ENCODE measurements around the gene TRAPPC13.
A peak's percentile ranks its signal among the peaks of the same experiment; 100 is the strongest.
"Not testable (repeated sequence)": the region's sequence is repeated elsewhere in the genome, so short reads cannot be mapped to it uniquely, and the experiment has no call there.

The TRAPPC13 gene

DNA sequence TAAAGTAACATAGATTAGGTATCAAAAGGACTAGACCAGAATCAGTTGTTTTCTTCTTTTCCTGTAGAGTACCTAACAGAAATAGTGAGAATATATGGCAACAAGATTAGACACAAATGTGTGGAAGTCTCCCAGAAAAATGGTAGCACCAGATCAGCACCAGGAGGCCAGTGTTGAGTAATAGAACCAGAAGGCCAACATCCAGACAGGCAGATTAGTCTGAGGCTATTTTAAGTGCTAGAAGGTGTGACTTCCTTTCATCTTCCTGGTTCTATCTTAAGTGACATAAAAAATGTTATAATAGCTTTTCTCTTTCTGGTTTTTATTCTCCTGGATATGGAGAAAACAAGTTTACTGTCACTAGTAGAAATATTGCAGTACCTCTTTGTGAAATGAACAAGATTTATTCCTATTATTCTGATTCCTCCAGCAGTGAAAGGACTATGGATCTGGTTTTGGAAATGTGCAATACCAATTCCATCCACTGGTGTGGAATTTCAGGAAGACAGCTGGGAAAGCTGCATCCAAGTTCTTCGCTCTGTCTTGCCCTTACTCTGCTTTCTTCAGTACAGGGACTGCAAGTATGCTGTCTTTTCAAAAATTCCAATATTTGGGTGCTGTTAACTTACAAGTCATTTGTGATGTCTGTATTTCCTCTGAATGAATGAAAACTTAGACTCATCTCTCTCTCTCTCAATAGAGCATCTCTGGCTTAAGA, 39.1 kb downstream of the TRAPPC13 start:
- TF ChIP-seq, protein P1, sequence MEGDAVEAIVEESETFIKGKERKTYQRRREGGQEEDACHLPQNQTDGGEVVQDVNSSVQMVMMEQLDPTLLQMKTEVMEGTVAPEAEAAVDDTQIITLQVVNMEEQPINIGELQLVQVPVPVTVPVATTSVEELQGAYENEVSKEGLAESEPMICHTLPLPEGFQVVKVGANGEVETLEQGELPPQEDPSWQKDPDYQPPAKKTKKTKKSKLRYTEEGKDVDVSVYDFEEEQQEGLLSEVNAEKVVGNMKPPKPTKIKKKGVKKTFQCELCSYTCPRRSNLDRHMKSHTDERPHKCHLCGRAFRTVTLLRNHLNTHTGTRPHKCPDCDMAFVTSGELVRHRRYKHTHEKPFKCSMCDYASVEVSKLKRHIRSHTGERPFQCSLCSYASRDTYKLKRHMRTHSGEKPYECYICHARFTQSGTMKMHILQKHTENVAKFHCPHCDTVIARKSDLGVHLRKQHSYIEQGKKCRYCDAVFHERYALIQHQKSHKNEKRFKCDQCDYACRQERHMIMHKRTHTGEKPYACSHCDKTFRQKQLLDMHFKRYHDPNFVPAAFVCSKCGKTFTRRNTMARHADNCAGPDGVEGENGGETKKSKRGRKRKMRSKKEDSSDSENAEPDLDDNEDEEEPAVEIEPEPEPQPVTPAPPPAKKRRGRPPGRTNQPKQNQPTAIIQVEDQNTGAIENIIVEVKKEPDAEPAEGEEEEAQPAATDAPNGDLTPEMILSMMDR (IDR thresholded peaks at IDR 0.05; ENCODE audit: low read depth, low read length), result peak; percentile 42
- H3K4me3 ChIP-seq (ENCODE audit: low read depth, low read length), result no peak overlapping the region
- peaks cover 16% of the 10 kb centered on the region for H3K36me3 ChIP-seq
- no peak overlapping the region for H3K27ac ChIP-seq
- no peaks in the 10 kb centered on the region for H3K9me3 ChIP-seq (ENCODE audit: severe bottlenecking)
- DNase-seq, result no peak
- no peaks in the 10 kb centered on the region for H3K27me3 ChIP-seq (ENCODE audit: insufficient read depth, low read depth, severe bottlenecking)

DNA sequence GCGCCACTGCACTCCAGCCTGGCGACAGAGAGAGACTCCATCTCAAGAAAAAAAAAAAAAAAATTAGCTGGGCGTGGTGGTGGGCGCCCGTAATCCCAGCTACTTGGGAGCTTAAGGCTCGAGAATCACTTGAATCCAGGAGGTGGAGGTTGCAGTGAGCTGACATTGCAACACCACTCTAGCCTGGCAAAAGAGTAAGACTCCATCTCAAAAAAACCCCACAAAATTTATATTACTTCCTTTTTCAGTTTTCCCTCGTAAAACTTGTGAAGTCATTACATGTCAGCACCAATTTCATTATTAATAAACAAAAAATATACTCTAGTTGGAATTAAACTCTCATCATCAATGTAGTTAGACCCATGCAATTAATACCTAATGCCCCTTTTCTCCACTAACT, 43.9 kb downstream of the TRAPPC13 start:
- TF ChIP-seq, protein P1 (IDR thresholded peaks at IDR 0.05; ENCODE audit: low read depth, low read length), result no peak
- Histone ChIP-seq H3K27me3 (ENCODE audit: insufficient read depth, low read depth, severe bottlenecking) (no peaks in the 10 kb centered on the region), H3K4me3 (ENCODE audit: low read depth, low read length) (no peak overlapping the region), H3K36me3 (peaks cover 30% of the 10 kb centered on the region), H3K9me3 (ENCODE audit: severe bottlenecking) (no peaks in the 10 kb centered on the region), H3K27ac (no peak overlapping the region)
- DNase-seq, result no peak

- no peaks in the 10 kb centered on the region for H3K27me3 ChIP-seq (ENCODE audit: insufficient read depth, low read depth, severe bottlenecking)
- H3K4me3 ChIP-seq (ENCODE audit: low read depth, low read length), result no peak overlapping the region
- peaks cover 23% of the 10 kb centered on the region for H3K36me3 ChIP-seq
- no peak for DNase-seq
- TF ChIP-seq, protein P1 (IDR thresholded peaks at IDR 0.05; ENCODE audit: low read depth, low read length), result no peak
- no peak overlapping the region for H3K27ac ChIP-seq
- H3K9me3 ChIP-seq (ENCODE audit: severe bottlenecking), result no peaks in the 10 kb centered on the region
Observed at GRCh38 chr5:65672796-65673195, 48.0 kb downstream of the TRAPPC13 start.

GRCh38 chr5:65674749-65675148, 49.9 kb downstream of the TRAPPC13 start:
- H3K9me3 ChIP-seq (ENCODE audit: severe bottlenecking), result no peaks in the 10 kb centered on the region
- DNase-seq, result no peak

GRCh38 chr5:65676056-65676455, 51.2 kb downstream of the TRAPPC13 start:
- H3K4me3 ChIP-seq (ENCODE audit: low read depth, low read length); DNase-seq; H3K27ac ChIP-seq; H3K9me3 ChIP-seq (ENCODE audit: severe bottlenecking); H3K27me3 ChIP-seq (ENCODE audit: insufficient read depth, low read depth, severe bottlenecking): not testable (repeated sequence)
- peaks cover 13% of the 10 kb centered on the region for H3K36me3 ChIP-seq

More at GRCh38 chr5:65674749-65675148, 49.9 kb downstream of the TRAPPC13 start:
- no peak overlapping the region for H3K4me3 ChIP-seq (ENCODE audit: low read depth, low read length)
- TF ChIP-seq, protein P1 (IDR thresholded peaks at IDR 0.05; ENCODE audit: low read depth, low read length), result no peak
- H3K27ac ChIP-seq, result no peak overlapping the region
- no peaks in the 10 kb centered on the region for H3K27me3 ChIP-seq (ENCODE audit: insufficient read depth, low read depth, severe bottlenecking)
- peaks cover 17% of the 10 kb centered on the region for H3K36me3 ChIP-seq

DNA sequence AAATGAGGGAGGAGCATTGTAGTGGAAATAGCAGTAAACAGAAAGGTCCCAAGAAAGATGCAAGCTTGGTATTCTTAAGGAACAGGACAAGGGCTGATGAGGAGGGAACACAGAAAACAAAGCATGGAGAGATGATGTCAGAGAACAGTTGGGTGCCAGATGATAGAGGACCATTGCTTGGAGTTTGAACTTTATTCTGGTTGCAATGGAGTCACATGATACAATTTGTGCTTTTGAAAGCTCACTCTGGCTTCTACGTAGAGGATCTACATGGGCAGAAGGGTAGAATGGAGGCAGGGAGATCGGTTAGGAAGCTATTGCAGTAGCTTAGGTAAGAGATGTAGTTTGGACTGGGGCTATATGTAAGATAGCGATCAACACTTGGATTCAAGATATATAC, 57.3 kb downstream of the TRAPPC13 start:
- H3K4me3 ChIP-seq (ENCODE audit: low read depth, low read length), result no peak overlapping the region
- H3K36me3 ChIP-seq, result peaks cover 18% of the 10 kb centered on the region
- H3K9me3 ChIP-seq (ENCODE audit: severe bottlenecking), result no peaks in the 10 kb centered on the region
- DNase-seq, result no peak
- TF ChIP-seq, protein P1 (IDR thresholded peaks at IDR 0.05; ENCODE audit: low read depth, low read length), result no peak
- no peak overlapping the region for H3K27ac ChIP-seq
- no peaks in the 10 kb centered on the region for H3K27me3 ChIP-seq (ENCODE audit: insufficient read depth, low read depth, severe bottlenecking)
